Adrenal gland (tissue), 5 donors: Measurements from ENCODE around the gene SGMS1.
"Not testable (repeated sequence)": the region's sequence is repeated elsewhere in the genome, so short reads cannot be mapped to it uniquely, and the experiment has no call there.

Experiments
- CTCF ChIP-seq, 6 experiments: fragments of 450-650 bp in 4 of 6; fragments of 200-600 bp in 2 of 6; sonication (generic) in 1 of 6; IDR thresholded peaks; 1 replicate in 5 of 6; 2 replicates in 1 of 6; pipeline versions ENCODE4 v1.5.1 to v1.8.0; 2016 to 2021; ENCODE audit warnings: antibody characterized with exemption in 6 of 6, mild to moderate bottlenecking in 2 of 6, moderate library complexity in 1 of 6
- POLR2A ChIP-seq, 2 donors: fragments of 450-650 bp; IDR thresholded peaks; one replicate each; pipeline ENCODE4 v1.6.1; 2017; ENCODE audit warnings: antibody characterized with exemption in 2 of 2, mild to moderate bottlenecking in 2 of 2, moderate library complexity in 1 of 2
- donor health status: DM: no; HTN: no; CAD: no.

GRCh38 chr10:50667353-50667752, 43.6 kb upstream of the SGMS1 start:
- TF ChIP-seq CTCF, POLR2A (IDR thresholded peaks at IDR 0.05): not testable (repeated sequence)
